Left ventricle myocardium inferior (tissue), 1 donor: ENCODE data around the gene ERG. TPM values are rescaled to one million over a fixed set of nuclear protein-coding genes. Genes with fewer than 3 reads are reported as not detected.

Source experiments
- DNase-seq: peaks from one replicate; pipeline ENCODE4 v3.0.0-alpha.2; 2020
- H3K27ac ChIP-seq: fragments of 200-600 bp; replicated peaks from 2 replicates; pipeline ENCODE4 v1.8.0; 2021
- H3K27me3 ChIP-seq: fragments of 200-600 bp; 2 replicates; pipeline ENCODE4 v1.8.0; 2021; ENCODE audit warnings: low read depth
- H3K36me3 ChIP-seq: fragments of 200-600 bp; 2 replicates; pipeline ENCODE4 v1.8.0; 2021
- H3K4me1 ChIP-seq: fragments of 200-600 bp; 2 replicates; pipeline ENCODE4 v1.8.0; 2021
- H3K4me3 ChIP-seq: fragments of 200-600 bp; 2 replicates; pipeline ENCODE4 v1.8.0; 2021; ENCODE audit warnings: mild to moderate bottlenecking, moderate library complexity
- H3K9me3 ChIP-seq: fragments of 200-600 bp; replicated peaks from 2 replicates; pipeline ENCODE4 v1.8.0; 2021
- CTCF ChIP-seq: fragments of 200-600 bp; IDR thresholded peaks from 2 replicates; pipeline ENCODE4 v1.8.0; 2021; ENCODE audit warnings: antibody characterized with exemption, mild to moderate bottlenecking, borderline replicate concordance
- intact Hi-C: fragments of 100-400 bp; cut with micrococcal nuclease; formaldehyde crosslinking; loops from one replicate; pipeline ENCODE4 v1.11.0; 2022
- total RNA-seq: library from RNA; stranded (reverse); fragmentation: NEBNext Ultra II Directional; extraction: Animal tissue kit (Norgen Biotek cat#: 25700); gene quantifications from one replicate; pipeline ENCODE4 v1.2.1, GENCODE V29; 2021
- donor health status: DM: no; HTN: yes; CAD: no; lungs with severe emphysema.

The ERG gene
- total RNA-seq, 1 donor from 2014 or later = 17.3 TPM

GRCh38 chr21:38489271-38489652 is 9.0 kb downstream of the ERG start:
- intact Hi-C loops = no loop called here
- peak overlapping the region; percentile 45 for H3K27ac ChIP-seq
- H3K4me3 ChIP-seq = no peak overlapping the region
- H3K9me3 ChIP-seq = no peaks in the 10 kb centered on the region
- no peak for TF ChIP-seq CTCF
- no peak for DNase-seq
- peaks cover 94% of the 10 kb centered on the region for H3K4me1 ChIP-seq
- H3K36me3 ChIP-seq = no peaks in the 10 kb centered on the region
- H3K27me3 ChIP-seq = no peaks in the 10 kb centered on the region

DNA sequence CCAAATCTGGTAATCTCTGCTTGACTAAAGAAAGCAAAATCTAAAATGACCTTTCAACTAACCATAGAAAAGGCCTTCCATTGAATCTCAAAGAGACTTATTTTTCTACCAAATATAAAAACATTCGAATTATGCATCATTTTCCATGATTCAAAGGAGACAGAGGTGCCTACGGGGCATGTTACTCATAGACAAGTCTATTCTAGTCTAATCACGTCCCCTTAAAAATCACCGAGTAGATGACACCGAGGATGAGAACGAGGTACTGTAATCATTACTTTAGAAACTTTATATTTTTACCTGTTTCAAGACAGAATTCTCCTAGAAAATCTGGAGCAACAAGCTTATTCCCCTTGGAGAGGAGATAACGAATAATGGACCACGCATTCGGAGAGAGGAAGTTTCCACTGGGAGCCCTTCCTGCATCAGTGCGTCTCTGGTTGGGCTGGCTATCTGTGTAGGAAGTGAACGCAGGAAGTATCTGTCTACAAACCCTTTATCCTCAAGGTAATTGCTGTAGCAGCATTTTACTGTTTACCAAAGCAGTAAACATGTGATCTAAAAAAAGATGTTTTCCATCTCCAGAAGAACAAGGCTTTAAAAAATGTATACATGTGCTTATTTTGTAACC is 9.5 kb downstream of the ERG start:
- Histone ChIP-seq H3K9me3 (no peaks in the 10 kb centered on the region), H3K36me3 (no peaks in the 10 kb centered on the region), H3K27me3 (no peaks in the 10 kb centered on the region), H3K27ac (peak overlapping the region; percentile 45), H3K4me1 (peaks cover 95% of the 10 kb centered on the region), H3K4me3 (no peak overlapping the region)
- intact Hi-C loops = no loop called here
- no peak for TF ChIP-seq CTCF
- no peak for DNase-seq

- Histone ChIP-seq H3K36me3 (no peaks in the 10 kb centered on the region), H3K27ac (peak overlapping the region; percentile 45), H3K4me1 (peaks cover 88% of the 10 kb centered on the region), H3K4me3 (no peak overlapping the region), H3K9me3 (no peaks in the 10 kb centered on the region), H3K27me3 (no peaks in the 10 kb centered on the region)
- TF ChIP-seq CTCF = no peak
- intact Hi-C loops = no loop called here
- no peak for DNase-seq
These were observed 10.2 kb downstream of the ERG start for GRCh38 chr21:38487901-38488639.

- Histone ChIP-seq H3K27ac (peak overlapping the region; percentile 22), H3K4me1 (peaks cover 79% of the 10 kb centered on the region), H3K27me3 (no peaks in the 10 kb centered on the region), H3K9me3 (no peaks in the 10 kb centered on the region), H3K36me3 (no peaks in the 10 kb centered on the region), H3K4me3 (no peak overlapping the region)
- no peak for TF ChIP-seq CTCF
- intact Hi-C loops = no loop called here
- DNase-seq = no peak
These were observed 11.6 kb downstream of the ERG start for GRCh38 chr21:38486706-38487105.

- Histone ChIP-seq H3K27me3 (no peaks in the 10 kb centered on the region), H3K27ac (peak overlapping the region; percentile 22), H3K4me3 (no peak overlapping the region), H3K9me3 (no peaks in the 10 kb centered on the region), H3K4me1 (peaks cover 79% of the 10 kb centered on the region), H3K36me3 (no peaks in the 10 kb centered on the region)
- DNase-seq = no peak
- intact Hi-C loops = no loop called here
- no peak for TF ChIP-seq CTCF
These were observed 12.1 kb downstream of the ERG start for GRCh38 chr21:38486221-38486620.
